Activated naive CD4-positive, alpha-beta T cell (primary cell): ENCODE results near the gene WBP2NL.
"Not testable (repeated sequence)": the region's sequence is repeated elsewhere in the genome, so short reads cannot be mapped to it uniquely, and the experiment has no call there.

Experiments used
- DNase-seq, 4 experiments: peaks; one replicate each; lab custom pipeline; 2025; lab: John Stamatoyannopoulos, UW

The WBP2NL gene, protein sequence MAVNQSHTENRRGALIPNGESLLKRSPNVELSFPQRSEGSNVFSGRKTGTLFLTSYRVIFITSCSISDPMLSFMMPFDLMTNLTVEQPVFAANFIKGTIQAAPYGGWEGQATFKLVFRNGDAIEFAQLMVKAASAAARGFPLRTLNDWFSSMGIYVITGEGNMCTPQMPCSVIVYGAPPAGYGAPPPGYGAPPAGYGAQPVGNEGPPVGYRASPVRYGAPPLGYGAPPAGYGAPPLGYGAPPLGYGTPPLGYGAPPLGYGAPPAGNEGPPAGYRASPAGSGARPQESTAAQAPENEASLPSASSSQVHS

DNA sequence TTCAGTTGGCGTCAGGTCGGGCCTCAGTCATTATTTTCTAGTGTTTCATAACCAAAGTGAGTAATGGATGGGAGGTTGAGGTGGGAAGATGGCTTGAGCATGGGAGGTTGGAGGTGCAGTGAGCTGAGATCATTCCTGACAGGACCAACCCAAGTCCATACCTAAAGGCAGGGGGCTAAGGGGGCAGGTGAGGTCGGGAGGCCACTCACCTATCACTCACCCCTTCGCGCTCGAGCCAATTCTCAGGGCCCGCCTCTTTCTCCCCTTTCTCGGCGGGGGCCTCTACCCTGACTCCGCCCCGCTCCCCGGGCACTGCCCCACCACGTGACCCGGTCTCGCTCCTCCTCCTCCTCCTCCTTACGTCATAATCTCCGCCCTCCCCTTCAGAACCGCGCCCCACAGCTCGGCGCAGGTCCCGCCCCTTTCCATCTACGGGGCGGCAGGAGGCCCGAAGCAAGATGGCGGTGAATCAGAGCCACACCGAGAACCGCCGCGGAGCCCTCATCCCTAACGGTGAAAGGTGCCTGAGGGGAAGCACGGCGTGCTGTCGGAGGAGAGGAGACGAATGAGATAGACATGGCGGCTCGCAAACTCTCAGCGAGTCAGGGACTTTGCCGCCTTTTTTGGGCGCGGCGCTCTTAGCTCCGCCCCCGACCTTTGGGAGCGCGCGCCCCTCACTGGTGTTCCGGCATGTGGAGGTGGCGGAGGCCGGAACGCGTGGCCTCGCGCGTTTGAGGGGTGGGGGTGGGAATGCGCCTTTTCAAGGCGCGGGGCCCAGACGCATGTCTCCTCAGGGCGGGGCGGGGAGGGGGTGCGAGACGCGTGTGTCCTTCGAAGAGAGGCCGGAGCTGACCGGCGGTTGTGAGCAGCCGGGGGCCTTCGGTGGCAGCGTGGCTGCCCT, at the start of gene WBP2NL:
TSS of gene WBP2NL (plus strand) at position 428 of the 901 bp plus-strand sequence. CDS start at position 459, 31 bp downstream.
- DNase-seq: peak; percentile 44 to 82 (median 68)

DNA sequence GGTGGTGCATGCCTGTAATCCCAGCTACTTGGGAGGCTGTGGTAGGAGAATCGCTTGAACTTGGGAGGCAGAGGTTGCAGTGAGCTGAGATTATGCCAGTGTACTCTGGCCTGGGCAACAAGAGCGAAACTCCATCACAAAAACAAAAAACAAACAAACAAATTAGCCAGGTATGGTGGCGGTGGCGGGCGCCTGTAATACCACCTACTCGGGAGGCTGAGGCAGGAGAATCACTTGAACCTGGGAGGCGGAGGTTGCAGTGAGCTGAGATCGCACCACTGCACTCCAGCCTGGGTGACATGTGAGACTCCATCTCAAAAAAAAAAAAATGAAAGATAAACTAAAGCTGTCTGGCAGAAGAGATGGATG, 49.7 kb upstream of the WBP2NL start:
- not testable (repeated sequence) for DNase-seq

DNA sequence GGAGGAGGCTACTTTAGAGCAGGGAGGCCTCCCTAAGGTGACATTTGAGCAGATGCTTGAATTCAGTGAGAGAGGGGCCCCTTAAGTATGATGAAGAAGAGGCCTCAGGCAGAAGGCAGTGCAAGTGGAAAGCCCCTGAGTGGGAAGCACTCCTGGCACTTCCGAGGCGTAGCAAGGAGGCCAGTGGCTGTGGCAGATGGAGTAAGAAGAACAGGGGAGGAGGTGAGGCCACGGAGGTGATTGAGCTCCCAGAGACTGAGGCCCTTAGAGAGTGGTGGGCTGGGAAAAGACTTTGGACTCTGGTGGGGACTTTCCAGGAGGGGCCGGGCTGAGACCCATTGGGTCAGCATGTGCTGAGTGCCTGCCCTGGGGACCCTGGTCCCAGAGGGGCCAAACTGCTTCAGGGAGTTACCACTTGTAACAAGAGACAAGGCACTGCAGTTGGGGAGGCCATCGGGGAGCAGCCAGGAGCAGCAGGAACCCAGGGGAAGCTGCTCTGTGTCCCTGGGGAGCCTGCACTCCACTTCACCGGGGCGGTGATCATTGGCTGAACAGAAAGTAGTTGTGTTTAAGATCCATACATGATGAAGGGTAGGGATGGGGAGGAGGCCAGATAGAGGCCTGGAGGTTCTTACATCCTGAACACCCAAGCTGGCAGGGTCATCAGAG, 49.2 kb upstream of the WBP2NL start:
- DNase-seq: no peak

DNA sequence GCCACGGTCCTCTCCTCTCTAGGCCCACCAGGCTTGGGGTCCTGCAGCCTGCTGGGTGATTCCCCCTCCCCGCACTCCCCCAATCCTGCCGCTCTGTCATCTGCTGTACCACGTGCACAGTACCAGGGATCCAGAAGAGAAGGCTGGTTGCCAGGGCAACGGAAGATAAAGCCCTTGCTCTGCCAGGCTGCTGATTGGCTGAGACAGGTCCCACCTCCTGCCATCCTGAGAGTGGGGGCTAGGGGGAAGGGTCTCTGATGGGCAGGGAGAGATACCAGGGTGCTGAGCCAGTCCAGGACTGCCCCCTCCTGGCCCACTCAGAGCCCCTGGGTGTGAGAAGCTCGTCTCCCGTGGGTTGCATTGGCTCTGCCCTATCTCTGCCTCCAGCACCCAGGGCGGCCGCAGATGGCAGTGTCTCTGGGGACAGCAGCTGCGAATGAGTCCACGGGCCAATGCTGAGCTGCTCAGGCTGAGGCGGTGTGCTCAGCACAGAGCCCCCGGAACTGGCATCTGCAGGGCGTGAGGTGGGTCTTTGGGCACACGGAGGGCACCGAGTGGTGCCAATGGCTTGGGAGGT, 46.6 kb upstream of the WBP2NL start, which contains the start of gene SMIM45:
TSS of gene SMIM45 (plus strand) at position 253 of the 577 bp plus-strand sequence.
- DNase-seq: no peak

DNA sequence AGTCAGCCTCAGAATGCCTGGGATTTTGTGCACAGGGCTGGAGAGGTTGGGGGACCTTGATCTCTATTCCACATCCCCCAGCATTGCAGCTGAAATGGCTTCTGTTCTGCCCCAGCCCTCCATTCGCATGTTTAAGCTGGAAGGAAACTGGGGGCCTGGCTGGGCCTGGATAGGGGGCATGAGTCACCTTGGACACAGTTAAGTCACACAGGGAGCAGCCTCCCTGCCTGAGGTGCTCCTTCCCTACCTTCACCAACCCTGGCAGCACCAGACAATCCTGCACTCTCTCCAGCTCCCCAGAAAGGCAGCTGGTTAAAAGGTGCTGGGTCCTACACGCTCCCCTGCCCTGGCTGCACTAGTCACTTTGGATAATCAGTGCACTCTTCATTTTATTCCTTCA, 45.9 kb upstream of the WBP2NL start:
- no peak for DNase-seq

DNA sequence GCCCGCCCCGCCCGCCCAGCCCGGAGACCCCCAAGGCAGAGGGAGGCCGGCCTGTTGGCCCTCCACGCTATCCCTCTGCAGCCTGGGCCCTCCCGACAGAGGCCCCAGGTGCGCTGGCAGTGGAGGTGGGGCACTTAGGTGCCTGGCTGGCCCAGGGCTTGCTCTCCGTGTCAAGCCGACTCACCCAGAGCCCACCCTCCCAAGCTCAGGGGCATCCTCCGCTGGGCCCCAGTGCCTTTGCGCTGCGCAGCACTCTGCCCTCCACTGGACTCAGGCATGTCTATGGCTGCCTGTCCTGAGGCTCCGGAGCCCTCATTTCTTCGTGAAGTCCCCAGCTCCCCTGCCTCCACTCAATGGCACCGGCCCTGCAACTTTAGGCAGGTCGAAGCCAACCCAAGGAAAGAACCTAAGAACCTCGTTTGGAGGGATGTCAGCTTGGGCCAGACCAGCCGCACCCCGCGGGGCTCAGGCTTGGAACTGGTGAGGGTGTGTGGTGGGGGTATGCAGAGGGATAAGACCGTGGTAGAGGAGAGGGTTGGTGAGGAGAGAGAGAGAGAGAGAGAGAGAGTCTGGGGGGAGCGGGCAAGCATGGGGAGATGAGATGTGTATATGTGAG, 40.5 kb upstream of the WBP2NL start:
- no peak for DNase-seq

DNA sequence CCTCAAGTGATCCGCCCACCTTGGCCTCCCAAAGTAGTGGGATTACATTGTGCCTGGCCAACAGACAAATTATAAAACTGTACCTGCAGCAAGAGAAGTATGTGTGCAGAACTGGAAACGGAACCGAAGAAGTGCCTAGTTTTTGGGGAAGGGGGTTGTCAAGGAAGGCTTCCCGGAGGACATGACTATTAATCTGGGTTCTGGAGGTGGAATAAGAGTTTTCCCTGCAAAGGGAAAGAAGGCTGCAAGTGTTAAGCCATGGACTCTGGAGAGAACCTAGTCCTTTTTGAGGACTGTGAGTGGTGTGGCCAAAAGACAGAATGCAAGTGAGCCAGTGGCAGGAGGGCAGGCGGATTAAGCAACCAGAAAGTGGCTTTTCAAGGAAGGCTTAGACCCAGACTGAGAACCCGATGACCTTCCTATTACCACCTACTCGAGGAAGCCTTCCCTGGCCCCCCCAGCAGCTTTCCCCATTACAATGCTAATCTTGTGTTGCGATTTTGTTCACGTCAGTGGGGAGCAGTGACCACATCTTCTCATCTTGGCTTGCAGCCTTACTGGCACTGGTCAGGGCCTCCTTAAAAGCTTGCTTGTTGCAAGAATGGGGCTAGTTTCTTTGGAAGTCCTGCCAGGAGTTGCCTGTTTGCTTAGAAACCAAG, 35.0 kb upstream of the WBP2NL start:
- DNase-seq: no peak

DNA sequence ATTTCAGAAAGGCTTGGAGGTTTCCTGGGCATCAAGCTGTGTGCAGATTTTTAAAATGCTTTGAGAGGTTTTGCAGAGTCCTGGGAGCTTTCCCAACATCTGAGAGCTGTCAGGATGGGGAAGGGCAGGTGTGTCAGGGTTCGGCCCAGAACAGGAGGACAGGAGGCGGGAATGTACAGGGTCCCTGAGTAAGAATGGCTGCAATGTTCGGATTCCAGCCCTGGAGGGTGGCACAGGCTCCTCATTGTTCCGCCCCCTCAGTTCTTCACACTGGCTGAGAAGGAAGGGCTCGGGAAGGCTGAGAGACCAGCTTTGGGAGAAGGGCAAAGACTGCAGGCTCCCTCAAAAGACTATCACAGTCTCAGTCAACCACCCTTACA, 34.5 kb upstream of the WBP2NL start:
- DNase-seq: no peak

DNA sequence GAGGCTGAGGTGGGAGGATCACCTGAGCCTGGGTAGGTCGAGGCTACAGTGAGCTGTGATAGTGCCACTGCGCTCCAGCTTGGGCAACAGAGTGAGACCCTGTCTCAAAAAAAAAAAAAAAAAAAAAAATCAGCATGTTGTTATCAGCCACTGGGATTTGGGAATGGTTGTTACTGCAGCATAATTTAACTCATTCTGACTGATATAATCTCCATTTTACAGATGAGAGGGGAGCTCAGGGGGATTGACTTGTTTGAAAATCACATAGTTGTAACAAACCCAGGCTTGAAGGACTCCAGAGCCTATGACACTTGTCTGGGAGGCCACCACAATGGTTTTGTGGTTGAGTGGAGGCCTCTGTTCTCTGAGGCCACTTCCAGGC, 32.4 kb upstream of the WBP2NL start:
- no peak for DNase-seq

DNA sequence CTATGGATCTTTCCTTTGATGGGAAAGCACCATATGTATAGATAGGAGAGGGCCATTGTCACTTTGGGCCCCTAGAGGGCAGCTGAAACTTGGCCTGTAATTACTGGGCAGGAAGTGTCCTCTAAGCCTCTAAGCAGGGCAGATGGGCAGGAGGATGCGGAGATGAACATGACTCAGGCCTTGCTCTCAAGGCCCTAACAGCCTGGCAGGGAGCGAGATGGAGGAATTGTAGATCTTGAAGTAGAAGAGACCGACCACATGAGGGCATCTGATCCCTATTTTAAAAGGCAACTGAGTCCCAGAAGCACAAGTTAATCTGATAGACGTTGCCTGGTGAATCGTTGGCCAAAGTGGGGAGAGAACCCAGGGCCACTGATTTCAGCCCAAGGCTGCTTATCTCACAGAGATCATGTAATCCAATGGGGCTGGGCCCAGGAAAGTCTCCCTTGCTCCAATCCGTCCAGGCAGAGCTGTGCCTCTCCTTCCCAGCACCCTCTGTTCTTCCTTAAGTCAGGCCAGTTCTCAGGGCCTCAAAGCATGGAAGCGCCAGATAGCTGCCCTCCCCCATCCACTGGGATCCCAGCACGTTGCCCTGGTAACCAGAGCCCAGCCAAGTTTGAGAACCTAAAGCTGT, 31.9 kb upstream of the WBP2NL start:
- no peak for DNase-seq

DNA sequence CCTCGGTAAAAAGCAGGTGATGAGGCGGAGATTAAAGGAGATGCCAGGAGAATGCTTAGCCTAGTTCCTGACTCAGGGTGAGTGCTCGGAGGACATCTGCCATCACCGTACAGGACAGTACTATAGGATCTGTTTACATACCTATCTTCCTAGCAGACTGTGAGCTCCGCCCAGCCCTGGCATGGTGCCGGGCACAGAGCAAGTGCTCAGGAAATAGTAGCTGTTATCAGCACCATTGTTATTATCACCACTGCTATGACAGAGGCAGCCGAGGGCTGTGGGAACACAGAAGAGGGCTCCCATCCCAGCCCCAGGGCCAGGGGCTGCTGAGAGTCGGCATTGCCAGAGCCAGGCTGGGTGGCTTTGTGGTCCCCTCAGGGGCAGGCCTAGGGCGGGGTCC, 30.0 kb upstream of the WBP2NL start:
- no peak for DNase-seq

DNA sequence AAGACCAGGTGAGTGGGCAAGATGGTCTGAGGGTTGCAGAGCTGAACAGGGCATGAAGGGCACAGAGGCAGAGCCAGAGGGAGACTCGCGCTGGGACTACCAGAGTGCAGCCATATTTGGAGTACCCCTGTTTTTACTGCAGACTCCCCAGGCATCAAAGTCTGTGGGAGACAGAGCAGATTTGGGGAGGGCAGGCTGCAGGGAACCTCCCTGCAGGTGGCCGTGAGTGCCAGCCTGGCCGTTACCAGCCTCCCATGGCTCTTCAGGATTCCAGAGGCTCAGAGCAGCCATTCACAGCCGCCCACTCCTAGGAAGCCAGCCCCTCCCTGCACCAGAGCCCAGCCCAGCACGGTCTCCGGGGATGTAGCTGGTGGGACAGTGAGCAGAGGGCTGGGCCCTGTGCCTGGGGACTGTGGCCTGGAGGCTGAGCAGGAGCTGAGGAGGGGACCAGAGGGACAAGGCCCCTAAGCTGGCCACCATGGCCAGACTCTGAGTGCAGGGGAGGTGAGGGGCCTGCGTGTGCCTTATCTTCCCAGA, 29.4 kb upstream of the WBP2NL start, which contains the start of gene SEPTIN3:
TSS of gene SEPTIN3 (plus strand) at position 334 of the 537 bp plus-strand sequence. CDS start 2,050 bp downstream, outside the sequence.
- DNase-seq: no peak

DNA sequence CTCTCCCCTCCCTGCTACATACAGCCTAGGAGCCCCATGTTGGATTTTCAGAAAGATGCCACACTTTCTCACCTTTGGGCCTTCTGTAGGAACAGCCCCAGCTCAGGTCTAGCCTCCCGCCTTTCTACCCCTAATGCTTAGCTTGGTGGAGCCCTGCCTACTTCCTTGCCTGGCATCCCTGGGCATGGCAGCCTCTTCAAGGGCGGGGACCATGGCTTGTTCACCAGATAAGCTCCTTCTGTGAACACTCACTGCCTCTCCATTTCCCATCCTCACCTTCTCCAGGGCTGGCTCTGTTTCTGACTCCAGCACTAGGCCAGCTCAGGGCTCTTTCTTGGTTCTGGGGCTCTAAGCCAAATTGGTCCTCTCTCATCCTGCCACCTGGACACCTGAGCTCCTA, 28.0 kb upstream of the WBP2NL start:
- DNase-seq: no peak

DNA sequence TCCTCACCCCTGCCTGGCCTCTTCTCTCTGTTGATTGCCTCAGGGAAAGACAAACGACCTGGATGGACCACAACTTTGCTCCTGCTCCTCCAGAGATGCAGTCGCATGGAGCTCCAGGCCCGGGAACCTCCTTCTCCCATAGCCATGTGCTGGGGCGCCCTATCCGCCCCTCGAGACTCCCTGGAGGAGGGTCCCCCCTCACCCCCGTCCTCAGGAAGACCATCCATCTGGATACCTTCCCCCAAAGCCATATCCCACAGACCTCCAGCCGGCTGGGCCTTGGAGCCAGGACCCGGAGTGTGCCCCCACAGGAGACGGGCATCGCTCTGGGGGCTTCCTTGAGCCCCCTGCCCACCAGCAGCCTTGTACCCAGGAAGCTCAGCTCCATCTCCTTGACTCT, 27.2 kb upstream of the WBP2NL start:
- DNase-seq: no peak

DNA sequence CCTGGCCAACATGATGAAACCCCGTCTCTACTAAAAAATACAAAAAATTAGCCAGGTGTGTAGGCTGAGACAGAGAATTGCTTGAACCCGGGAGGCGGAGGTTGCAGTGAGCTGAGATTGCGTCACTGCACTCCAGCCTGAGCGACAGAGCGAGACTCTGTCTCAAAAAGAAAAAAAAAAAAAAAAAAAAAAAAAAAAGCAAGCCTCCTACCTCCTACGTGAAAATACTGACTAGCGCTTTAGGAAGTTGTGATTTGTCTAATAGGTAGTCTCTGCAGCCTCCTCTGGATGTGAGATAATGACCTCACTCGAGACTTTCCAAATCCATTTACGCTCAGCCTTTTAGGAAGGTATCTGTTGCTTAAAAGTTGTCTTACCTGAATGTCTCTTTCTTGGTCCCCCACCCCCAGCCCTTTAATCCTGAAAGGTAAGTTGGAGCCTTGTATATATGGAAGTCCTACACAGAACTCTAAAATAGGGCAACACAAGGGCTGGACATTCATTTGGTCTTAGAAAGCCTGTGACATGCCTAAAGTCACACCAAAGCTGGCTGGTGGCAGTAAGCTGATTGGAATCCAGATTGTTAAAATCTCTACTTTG, 23.8 kb upstream of the WBP2NL start:
- no peak for DNase-seq

DNA sequence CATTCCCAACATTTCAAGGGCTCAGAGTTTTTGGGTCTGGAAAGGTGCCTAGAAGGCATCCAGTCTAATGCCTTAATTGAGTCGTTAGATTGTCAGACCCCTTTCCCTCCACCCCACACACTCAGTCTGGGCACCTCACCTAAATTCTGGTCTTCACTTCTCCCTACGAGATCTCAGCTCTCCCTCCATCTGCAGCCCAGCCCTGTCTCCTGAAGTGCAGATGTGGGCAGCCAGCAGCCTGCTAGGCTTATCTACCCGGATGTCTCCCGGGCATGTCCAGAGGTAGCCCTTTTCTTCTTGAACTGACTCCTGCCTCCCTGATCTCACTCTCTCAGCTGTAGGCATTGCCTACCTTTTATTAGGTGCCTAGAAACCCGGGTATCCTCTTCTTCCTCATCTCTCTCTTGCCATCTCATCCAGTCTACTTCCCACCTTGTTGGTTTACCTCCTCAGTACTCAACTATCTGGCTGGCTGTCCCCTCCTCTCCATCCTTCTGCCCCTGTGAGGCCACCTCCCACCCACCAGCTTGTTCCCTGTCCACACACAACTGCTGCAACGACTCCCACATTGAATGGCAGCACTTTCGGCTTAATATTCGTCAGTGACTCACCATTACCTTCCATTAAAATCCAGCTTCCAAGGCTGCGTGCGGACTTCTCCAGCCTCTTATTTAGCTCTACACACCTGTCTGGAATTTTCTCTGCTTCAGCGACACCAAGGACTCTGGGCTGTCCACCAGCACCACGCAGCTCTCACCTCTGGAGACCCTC, 23.1 kb upstream of the WBP2NL start:
- no peak for DNase-seq

DNA sequence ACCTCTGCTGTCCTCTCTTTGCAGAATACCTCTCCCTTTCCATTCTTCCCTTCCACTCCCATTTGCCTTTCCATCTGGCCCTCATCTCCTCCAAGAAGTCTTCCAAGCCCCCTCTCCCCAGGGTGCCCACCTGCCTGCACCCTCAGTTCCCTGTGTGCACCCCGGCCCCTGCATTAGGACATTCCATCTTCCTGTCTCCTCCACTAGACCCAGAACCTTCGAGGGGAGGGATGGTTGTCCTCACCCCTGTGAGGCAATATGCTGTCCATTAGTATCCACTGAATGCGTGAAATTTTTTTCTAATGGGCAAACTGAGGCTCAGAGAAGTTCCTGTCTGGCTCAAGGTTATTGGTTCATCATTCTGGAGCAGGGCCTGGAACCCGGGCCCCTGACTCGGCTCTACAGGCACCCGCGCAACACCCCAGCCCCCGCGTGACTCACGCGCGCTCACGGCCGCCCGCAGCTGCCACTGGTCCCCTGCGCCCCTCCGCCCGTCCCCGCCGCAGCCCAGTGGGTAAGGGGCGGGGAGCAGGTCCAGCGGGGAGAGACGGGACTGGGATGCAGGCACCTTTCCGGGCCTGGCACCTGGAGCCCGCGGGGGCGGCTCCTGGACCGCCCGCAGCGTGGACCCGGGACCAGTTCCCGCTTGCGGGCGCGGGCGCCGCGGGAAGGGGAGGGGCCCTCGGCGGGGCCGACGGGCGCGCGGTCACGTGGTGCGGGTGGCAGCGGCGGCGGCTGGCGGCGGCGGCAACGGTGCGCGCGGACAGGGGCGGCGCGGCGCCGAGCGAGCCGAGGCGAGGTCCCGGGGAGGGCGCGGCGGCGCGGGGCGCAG, 22.3 kb upstream of the WBP2NL start:
- peak in 2 of 4 experiments; percentile 10 to 41 for DNase-seq

DNA sequence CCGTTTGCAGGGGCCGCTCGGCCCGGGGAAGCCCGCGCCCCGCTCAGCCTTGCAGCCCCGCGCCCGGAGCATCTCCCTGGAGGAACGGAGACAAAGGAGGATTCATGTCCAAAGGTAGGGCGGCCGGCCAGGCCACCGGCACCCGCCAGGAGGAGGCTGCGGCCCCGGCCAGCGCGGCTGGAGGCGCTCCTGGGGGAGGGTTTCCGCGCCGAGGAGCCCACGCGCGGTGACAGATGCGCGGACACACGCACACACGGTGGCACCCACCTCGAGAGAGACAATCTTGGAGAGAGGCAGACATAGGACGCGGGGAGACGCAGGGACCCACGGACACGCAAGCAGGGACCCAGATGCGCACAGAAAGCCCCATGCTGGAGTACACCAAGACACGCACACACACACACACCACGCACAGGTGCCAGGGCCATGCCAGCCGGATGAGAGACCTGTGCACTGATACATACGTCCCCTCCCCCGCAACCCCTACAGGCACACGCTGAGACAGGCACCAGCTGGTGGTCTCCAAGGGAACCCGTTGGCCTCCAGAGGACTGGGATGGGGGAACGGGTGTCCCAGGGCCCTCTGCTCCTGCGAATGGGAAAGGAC, 21.5 kb upstream of the WBP2NL start:
- DNase-seq: no peak
